Endothelial cell of umbilical vein (primary cell): ENCODE data around the gene CCDC14. TPM values are rescaled to one million over a fixed set of nuclear protein-coding genes. Genes with fewer than 3 reads are reported as not detected.
"Not testable (repeated sequence)": the region's sequence is repeated elsewhere in the genome, so short reads cannot be mapped to it uniquely, and the experiment has no call there.

ENCODE experiments used
- BruUV-seq: library from RNA; stranded (reverse); fragments of 400-500 nt; replicated peaks from 2 replicates; lab custom pipeline; 2021; lab: Mats Ljungman, UMichigan
- CTCF ChIA-PET: fragments of 300-600, 350-600 bp; sonication (Branson Sonifier 250); formaldehyde crosslinking; loops from one replicate; lab custom pipeline; 2021; ENCODE audit warnings: antibody characterized with exemption, inconsistent platforms; lab: Charles Lee
- POLR2A ChIA-PET: fragments of 300-600, 350-600 bp; sonication (Branson Sonifier 250); formaldehyde crosslinking; loops from one replicate; lab custom pipeline; 2021; ENCODE audit warnings: antibody characterized with exemption, inconsistent platforms; lab: Charles Lee
- DNase-seq: peaks from one replicate; pipeline ENCODE4 v3.0.0-alpha.2; 2011; ENCODE audit warnings: low read depth, low spot score
- FAIRE-seq: peaks from 2 replicates; lab custom pipeline; 2011; peaks lifted over from hg19 to GRCh38; lab: Jason Lieb, UNC
- H2AFZ ChIP-seq: 2 replicates; pipeline ENCODE4 v1.6.0; 2012; ENCODE audit warnings: low read depth, low read length, control low read depth, inconsistent platforms
- H3K27ac ChIP-seq: 2 replicates; pipeline ENCODE4 v1.5.1; 2011; ENCODE audit warnings: low read depth, mild to moderate bottlenecking, control low read depth, low read length, moderate library complexity; ENCODE audit not compliant: insufficient read depth
- H3K27me3 ChIP-seq, 2 experiments: 2 replicates each; pipeline versions ENCODE4 v1.6.0 to v1.6.1; 2011; ENCODE audit warnings: low read length in 2 of 2, mixed read lengths in 1 of 2; ENCODE audit not compliant: control insufficient read depth in 2 of 2, insufficient read depth in 2 of 2
- H3K36me3 ChIP-seq, 2 experiments: 2 replicates in 1 of 2; 3 replicates in 1 of 2; pipeline ENCODE4 v1.5.1; 2011; ENCODE audit warnings: low read length in 2 of 2, mild to moderate bottlenecking in 1 of 2, moderate library complexity in 1 of 2; ENCODE audit not compliant: control insufficient read depth in 2 of 2, insufficient read depth in 2 of 2; ENCODE audit errors: extremely low read depth in 1 of 2
- H3K4me1 ChIP-seq: 3 replicates; pipeline ENCODE4 v1.5.1; 2011; ENCODE audit warnings: mild to moderate bottlenecking, low read length; ENCODE audit not compliant: control insufficient read depth, insufficient read depth; ENCODE audit errors: extremely low read depth
- H3K4me2 ChIP-seq: 2 replicates; pipeline ENCODE4 v1.6.1; 2011; ENCODE audit warnings: low read length, control low read depth, mixed read lengths; ENCODE audit not compliant: insufficient read depth
- H3K4me3 ChIP-seq, 3 experiments: fragments of 200-600 bp in 1 of 3; sonication (generic), shearing (Covaris generic) in 1 of 3; replicated peaks in 1 of 3; 2 replicates each; pipeline ENCODE4 v1.5.1; 2011 to 2016; ENCODE audit warnings: control low read depth in 3 of 3, low read length in 3 of 3, mild to moderate bottlenecking in 2 of 3, inconsistent platforms in 1 of 3, low read depth in 1 of 3, moderate library complexity in 1 of 3; ENCODE audit not compliant: insufficient read depth in 1 of 3
- H3K79me2 ChIP-seq: 2 replicates; pipeline ENCODE4 v1.6.0; 2012; ENCODE audit warnings: low read length, inconsistent platforms; ENCODE audit not compliant: control insufficient read depth, insufficient read depth
- H3K9ac ChIP-seq: replicated peaks from 2 replicates; pipeline ENCODE3; 2011; ENCODE audit warnings: low read length, control low read depth; ENCODE audit not compliant: insufficient read depth; ENCODE audit errors: extremely low read depth
- H3K9me1 ChIP-seq: replicated peaks from 3 replicates; pipeline ENCODE4 v1.6.0; 2011; ENCODE audit warnings: mild to moderate bottlenecking, low read length; ENCODE audit not compliant: control insufficient read depth, insufficient read depth; ENCODE audit errors: extremely low read depth
- H3K9me3 ChIP-seq: replicated peaks from 2 replicates; pipeline ENCODE4 v1.5.1; 2012; ENCODE audit warnings: low read length, inconsistent platforms; ENCODE audit not compliant: control insufficient read depth, insufficient read depth
- H4K20me1 ChIP-seq: replicated peaks from 2 replicates; pipeline ENCODE3; 2011; ENCODE audit warnings: mild to moderate bottlenecking, low read length; ENCODE audit not compliant: control insufficient read depth, insufficient read depth; ENCODE audit errors: extremely low read depth
- CTCF ChIP-seq, 2 donors: IDR thresholded peaks; 1 replicate in 1 of 2; 2 replicates in 1 of 2; pipeline ENCODE4 v1.5.1; 2011; ENCODE audit warnings: low read length in 2 of 2, mild to moderate bottlenecking in 2 of 2, moderate library complexity in 2 of 2, control low read depth in 1 of 2, inconsistent platforms in 1 of 2, low read depth in 1 of 2; ENCODE audit not compliant: insufficient read depth in 1 of 2; ENCODE audit errors: extremely low read depth in 1 of 2
- EZH2 ChIP-seq: IDR thresholded peaks from 2 replicates; pipeline ENCODE4 v1.6.1; 2012; ENCODE audit warnings: borderline replicate concordance, low read depth, mild to moderate bottlenecking, moderate library complexity, low read length, inconsistent platforms; ENCODE audit not compliant: severe bottlenecking
- GATA2 ChIP-seq: IDR thresholded peaks from 2 replicates; pipeline ENCODE4 v1.7.0; 2011; ENCODE audit warnings: low read depth, mild to moderate bottlenecking, moderate library complexity, mixed read lengths, low read length; ENCODE audit not compliant: insufficient read length, insufficient read depth
- JUN ChIP-seq: IDR thresholded peaks from 2 replicates; pipeline ENCODE4 v1.6.1; 2011; ENCODE audit warnings: borderline replicate concordance, low read depth; ENCODE audit not compliant: insufficient read length, insufficient read depth
- MAX ChIP-seq: IDR thresholded peaks from 2 replicates; pipeline ENCODE4 v1.6.1; 2011; ENCODE audit not compliant: insufficient read depth, insufficient read length
- MYC ChIP-seq: IDR thresholded peaks from one replicate; pipeline ENCODE4 v1.6.1; 2011; ENCODE audit warnings: mild to moderate bottlenecking, low read depth, low read length
- POLR2A ChIP-seq: IDR thresholded peaks from 2 replicates; pipeline ENCODE4 v1.6.1; 2012; ENCODE audit warnings: low read depth, mild to moderate bottlenecking, control low read depth, low read length
- POLR2AphosphoS5 ChIP-seq: IDR thresholded peaks from 2 replicates; pipeline ENCODE4 v1.6.1; 2012; ENCODE audit warnings: low read depth, mild to moderate bottlenecking, control low read depth, low read length, moderate library complexity; ENCODE audit not compliant: insufficient read depth
- dilution Hi-C: fragments of 300-500 bp; cut with MboI; formaldehyde crosslinking; loops from one replicate; pipeline ENCODE4 v1.15.0; 2019; ENCODE audit warnings: low sequenced_read_pairs; ENCODE audit not compliant: extremely low pct_ligation_motif_present
- intact Hi-C: fragments of 100-400 bp; cut with micrococcal nuclease; formaldehyde crosslinking; loops from one replicate; pipeline ENCODE4 v1.10.0; 2022
- polyA plus RNA-seq, 4 experiments: library from polyadenylated mRNA; depleted of rRNA in 3 of 4; stranded (reverse) in 3 of 4; unstranded in 1 of 4; fragments of >200 nt; gene quantifications; 2 replicates each; pipeline versions ENCODE4 v1.2.1 to v1.2.3, GENCODE V29; 2011 to 2012; ENCODE audit warnings: missing spikeins in 1 of 4
- total RNA-seq: library from RNA; stranded (reverse); gene quantifications from 2 replicates; pipeline ENCODE4 v1.2.3, GENCODE V29; 2021

The CCDC14 gene
- total and polyA plus RNA-seq, 2 donors (not counting 3 experiments of a cell fraction or from before 2014, with no cell fraction given), result 47.5 to 55.3 TPM

- Histone ChIP-seq H3K36me3 (no peaks in the 10 kb centered on the region), H3K4me1 (peaks cover 2% of the 10 kb centered on the region), H2AFZ (no peak overlapping the region), H3K4me2 (no peak overlapping the region), H3K9me1 (no peaks in the 10 kb centered on the region), H3K9me3 (no peaks in the 10 kb centered on the region), H3K9ac (no peak overlapping the region), H3K79me2 (no peaks in the 10 kb centered on the region), H3K27me3 (peaks cover 0 to 2% of the 10 kb centered on the region in 2 experiments), H3K4me3 (no peak overlapping the region), H4K20me1 (no peaks in the 10 kb centered on the region), H3K27ac (no peak overlapping the region)
- TF ChIP-seq EZH2 (no peak), GATA2 (no peak), MAX (no peak), POLR2AphosphoS5 (no peak), CTCF (IDR thresholded peaks at IDR 0.05; ENCODE audit: extremely low read depth in 1 of 2, insufficient read depth in 1 of 2, low read depth in 1 of 2, low read length in 2 of 2) (no peak), MYC (no peak), JUN (no peak), POLR2A (no peak)
- dilution Hi-C loops (no loop called here), intact Hi-C loops (no loop called here)
- CTCF ChIA-PET, result no interaction called here
- FAIRE-seq (no peak), DNase-seq (no peak)
- BruUV-seq, result no TSS peak
- POLR2A ChIA-PET, result no interaction called here
These were observed 68.8 kb downstream of the CCDC14 start for GRCh38 chr3:123892195-123892594.

GRCh38 chr3:123890991-123891390, 70.0 kb downstream of the CCDC14 start:
- H4K20me1 ChIP-seq, dilution Hi-C loops, DNase-seq, BruUV-seq, H3K4me3 ChIP-seq, POLR2A ChIA-PET, FAIRE-seq, H3K79me2 ChIP-seq, H3K4me2 ChIP-seq, H3K9me3 ChIP-seq, H3K27ac ChIP-seq, H3K36me3 ChIP-seq, intact Hi-C loops, H2AFZ ChIP-seq, H3K9ac ChIP-seq, H3K9me1 ChIP-seq, H3K4me1 ChIP-seq: not testable (repeated sequence)
- peaks cover 1 to 13% of the 10 kb centered on the region in 2 experiments for H3K27me3 ChIP-seq
- CTCF ChIA-PET, result interaction anchor here (1.9 kb wide), 1 partner anchor 8 kb away, joined by 6 read pairs; no protein-coding TSS in a partner anchor

GRCh38 chr3:123890162-123890561, 70.9 kb downstream of the CCDC14 start:
- H3K9ac ChIP-seq, H4K20me1 ChIP-seq, H3K79me2 ChIP-seq, H3K36me3 ChIP-seq, H3K9me1 ChIP-seq, dilution Hi-C loops, H3K4me3 ChIP-seq, intact Hi-C loops, POLR2A ChIA-PET, DNase-seq, H3K9me3 ChIP-seq, H2AFZ ChIP-seq, FAIRE-seq, H3K27ac ChIP-seq, H3K4me1 ChIP-seq, H3K4me2 ChIP-seq, BruUV-seq: not testable (repeated sequence)
- peaks cover 2 to 14% of the 10 kb centered on the region in 2 experiments for H3K27me3 ChIP-seq
- CTCF ChIA-PET, result interaction anchor here (1.1 to 1.9 kb wide), 2 partner anchors 9 to 18 kb away, joined by 3 to 6 read pairs; no protein-coding TSS in a partner anchor
